Activated CD4-positive, CD25-positive, alpha-beta regulatory T cell treated with anti-CD3 and anti-CD28 coated beads, Interleukin-2, amount 50 U/mL, for 24 hours (primary cell): ENCODE results near the gene PCCA.
"Not testable (repeated sequence)": the region's sequence is repeated elsewhere in the genome, so short reads cannot be mapped to it uniquely, and the experiment has no call there.

Experiments
- ATAC-seq, 2 donors: fragments of 150-1000 bp; cut with Tn5 transposase; one replicate each; pipeline ENCODE4 v1.10.0; 2021; ENCODE audit warnings: mild to moderate bottlenecking in 1 of 2, moderate library complexity in 1 of 2

The PCCA gene

GRCh38 chr13:100262404-100262803 lies 173.5 kb downstream of the PCCA start:
- no peak for ATAC-seq

DNA sequence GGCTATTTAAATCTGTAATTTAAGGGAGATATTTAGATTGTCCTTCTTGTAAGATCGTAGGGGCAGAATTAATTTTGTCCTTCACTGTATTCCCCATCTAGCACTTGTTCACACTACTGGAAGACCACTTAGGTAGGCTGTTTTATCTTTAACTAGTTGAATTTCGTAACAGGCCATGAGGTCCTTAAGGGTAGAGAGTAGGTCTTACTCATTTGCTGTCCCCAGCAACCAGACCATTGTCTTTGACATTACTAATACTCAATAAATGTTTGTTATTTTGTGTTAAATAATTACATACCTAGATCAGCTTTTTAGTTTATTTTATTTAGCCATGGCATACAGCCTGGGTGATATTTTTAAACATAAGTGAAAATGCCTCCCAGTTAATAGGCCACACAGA lies 177.1 kb downstream of the PCCA start:
- no peak for ATAC-seq

GRCh38 chr13:100269837-100270236 lies 180.9 kb downstream of the PCCA start:
- no peak for ATAC-seq

DNA sequence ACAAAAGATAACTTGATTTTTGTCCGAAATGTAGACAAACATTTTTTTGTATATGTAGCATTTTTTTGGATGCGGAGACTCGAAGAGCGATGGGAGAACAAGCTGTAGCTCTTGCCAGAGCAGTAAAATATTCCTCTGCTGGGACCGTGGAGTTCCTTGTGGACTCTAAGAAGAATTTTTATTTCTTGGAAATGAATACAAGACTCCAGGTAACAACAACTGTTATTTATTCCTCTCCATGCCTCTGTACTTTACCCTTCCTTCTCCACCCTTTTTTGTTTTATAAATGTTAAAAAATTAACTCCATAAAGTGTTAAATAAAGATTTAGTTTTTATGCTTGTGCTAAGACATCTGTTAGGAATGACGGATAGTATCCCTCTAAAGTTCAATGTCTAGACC lies 184.2 kb downstream of the PCCA start:
- no peak for ATAC-seq

- ATAC-seq, result no peak
Observed at GRCh38 chr13:100273552-100273951, 184.7 kb downstream of the PCCA start.

DNA sequence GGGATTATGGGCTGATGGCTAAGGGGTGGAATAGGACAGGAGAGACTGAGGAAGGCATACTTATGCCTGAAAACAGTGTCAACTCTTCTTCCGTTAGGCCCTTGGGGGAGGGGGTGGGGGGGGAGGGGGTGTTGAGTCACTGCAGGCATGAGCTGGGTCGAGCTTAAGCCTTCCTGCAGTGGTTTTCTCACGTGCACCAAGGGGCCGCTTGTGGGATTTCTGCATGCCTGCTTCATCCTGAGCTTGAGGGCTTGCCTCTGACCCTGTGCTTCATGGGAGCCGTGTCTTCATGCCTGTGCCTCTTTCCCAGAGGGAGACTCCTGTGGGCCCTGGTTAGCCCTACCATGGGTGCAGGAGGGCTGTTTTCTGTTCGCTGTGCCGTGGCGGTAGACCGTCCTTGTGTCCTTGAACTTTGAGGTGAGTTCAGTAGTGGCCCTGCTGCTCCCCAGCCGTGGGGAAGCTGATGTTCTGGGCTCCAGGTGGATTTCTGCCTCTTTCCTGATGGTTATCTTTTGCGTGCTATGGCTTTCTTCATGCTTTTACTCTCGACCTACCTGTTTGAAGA lies 186.1 kb downstream of the PCCA start:
- no peak for ATAC-seq

DNA sequence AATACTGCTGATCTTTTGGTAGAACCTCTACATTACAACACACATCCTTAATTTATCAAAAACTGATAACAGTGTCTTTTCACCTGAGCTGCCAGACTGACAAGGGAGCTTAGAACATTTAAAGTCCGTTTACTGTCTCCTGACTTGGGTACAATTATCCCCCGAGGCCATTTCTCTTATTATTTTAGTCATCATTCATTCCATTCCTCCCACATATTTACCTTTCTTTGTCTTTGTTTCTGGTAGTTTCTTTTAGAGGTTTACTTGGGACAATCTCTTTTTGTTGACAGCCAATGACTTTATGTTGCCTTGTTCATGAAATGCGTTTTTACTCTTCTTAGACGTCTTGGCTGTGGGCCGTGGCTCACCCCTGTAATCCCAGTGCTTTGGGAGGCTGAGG lies 186.9 kb downstream of the PCCA start:
- ATAC-seq, result no peak

GRCh38 chr13:100280681-100281080 lies 191.8 kb downstream of the PCCA start:
- no peak for ATAC-seq

DNA sequence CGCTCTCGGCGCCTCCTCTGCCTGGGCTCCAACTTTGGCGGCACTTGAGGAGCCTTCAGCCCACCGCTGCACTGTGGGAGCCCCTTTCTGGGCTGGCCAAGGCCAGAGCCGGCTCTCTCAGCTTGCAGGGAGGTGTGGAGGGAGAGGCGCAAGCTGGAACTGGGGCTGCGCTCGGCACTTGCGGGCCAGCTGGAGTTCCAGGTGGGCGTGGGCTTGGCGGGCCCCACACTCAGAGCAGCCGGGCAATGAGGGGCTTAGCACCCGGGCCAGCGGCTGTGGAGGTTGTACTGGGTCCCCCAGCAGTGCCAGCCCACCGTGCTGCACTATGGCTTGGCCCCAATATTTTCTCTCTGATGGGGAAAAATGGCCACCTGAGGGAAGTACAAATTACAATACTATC lies 193.4 kb downstream of the PCCA start:
- not testable (repeated sequence) for ATAC-seq

DNA sequence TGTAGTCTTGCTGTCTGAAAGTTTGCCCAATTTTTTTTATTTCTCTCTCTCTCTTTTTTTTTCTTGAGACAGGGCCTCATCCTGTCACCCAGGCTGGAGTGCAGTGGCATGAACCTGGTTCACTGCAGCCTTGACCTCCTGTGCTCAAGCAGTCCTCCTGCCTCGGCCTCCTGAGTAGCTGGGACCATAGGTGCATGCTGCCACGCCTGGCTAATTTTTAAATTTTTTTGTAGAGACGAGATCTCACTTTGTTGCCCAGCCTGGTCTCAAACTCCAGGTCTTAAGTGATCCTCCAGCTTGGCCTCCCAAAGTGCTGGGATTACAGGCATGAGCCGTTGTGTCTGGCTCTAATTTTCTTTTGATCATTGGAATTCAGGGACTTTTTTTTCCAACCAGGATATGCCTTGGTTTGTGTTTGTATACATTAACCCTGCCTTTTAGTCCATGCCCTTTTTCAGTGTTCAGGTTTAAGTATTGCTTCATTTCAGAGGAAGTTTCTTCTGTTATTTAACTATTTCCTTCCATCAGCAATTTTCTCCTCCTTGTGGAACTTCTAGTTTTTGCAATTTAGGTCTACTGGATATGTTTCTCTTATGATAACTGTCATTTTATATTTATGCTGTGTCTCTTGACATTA lies 201.4 kb downstream of the PCCA start:
- no peak for ATAC-seq

- no peak for ATAC-seq
Observed at GRCh38 chr13:100291624-100292023, 202.7 kb downstream of the PCCA start.

- no peak for ATAC-seq
Observed at GRCh38 chr13:100297413-100297812, 208.5 kb downstream of the PCCA start.

- ATAC-seq, result no peak
Observed at GRCh38 chr13:100298116-100298681, 209.3 kb downstream of the PCCA start.

DNA sequence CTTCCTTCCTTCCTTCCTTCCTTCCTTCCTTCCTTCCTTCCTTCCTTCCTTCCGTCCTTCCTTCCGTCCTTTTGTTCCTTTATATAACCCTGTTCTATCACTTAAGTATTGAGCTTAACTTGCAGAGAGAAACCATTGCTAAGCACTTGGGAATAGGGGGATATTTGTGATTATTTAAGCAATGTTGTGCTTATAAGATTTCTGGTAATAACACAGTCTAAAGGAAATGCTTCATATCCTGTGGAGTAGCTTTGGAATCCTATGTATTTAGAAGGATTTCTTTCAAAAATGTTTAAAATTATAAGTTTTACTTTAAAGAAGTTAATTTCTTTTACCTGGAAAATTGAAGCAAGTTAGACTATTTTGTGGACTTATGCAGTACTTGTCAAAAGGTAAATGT lies 209.8 kb downstream of the PCCA start:
- ATAC-seq, result no peak

GRCh38 chr13:100300243-100300642 lies 211.3 kb downstream of the PCCA start:
- no peak for ATAC-seq

- ATAC-seq, result no peak
Observed at GRCh38 chr13:100300708-100301107, 211.8 kb downstream of the PCCA start.

GRCh38 chr13:100301418-100301817 lies 212.5 kb downstream of the PCCA start:
- no peak for ATAC-seq

DNA sequence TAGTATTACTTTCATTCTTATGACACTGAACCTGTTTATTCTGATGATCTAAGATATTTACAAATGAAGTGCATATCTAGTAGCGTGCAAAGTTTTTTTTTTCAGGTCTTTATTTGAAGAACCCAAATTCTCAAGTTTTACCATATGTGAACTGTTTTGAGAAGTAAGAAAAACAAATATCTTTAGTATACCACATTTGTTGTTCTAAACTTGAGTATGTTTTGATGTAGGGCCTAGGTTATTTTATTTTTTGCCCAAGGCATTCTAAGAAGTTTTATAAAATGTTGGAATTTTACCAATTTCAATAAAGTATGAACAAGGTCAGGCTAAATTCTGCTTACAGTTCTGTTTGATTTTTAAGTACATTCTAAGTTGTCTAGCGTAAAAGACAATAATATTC lies 213.5 kb downstream of the PCCA start:
- ATAC-seq, result no peak

DNA sequence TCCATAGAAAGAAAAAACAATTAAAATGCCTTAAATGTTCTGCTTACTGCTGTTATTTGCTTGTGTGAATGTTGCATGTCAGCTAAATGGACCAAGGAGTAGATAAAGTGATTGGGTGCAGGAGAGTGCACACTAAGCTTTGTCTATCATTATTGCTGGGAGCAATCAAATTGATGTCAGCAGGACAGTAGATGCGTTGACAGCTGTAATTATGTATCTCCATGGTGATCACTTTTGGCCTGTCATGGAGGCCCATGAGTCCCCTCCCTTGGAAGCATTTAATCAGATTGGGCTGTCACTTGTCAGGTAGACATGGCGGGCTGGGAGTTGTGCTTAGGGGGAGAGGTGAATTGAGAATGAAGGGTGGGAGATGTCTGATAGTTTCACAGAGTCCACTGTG lies 215.3 kb downstream of the PCCA start:
- ATAC-seq, result no peak

DNA sequence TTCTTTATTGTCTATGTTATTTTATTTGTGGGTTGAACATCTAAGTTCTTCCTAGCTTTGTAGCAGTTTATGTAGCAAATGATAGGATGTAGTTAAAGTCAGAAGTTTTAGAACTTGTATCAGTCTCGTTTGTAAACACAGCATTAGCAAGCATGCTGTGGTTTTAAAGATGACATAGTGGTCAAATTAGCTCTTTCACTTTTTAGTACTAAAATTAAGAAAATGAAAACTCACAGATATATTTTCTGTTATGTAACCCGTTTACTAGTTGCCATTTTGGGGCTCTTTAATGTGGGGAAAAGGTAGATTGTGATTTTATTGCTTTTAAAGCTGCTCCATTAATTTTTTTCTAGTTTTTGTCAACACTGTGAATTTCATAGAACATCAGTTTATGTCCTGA lies 216.5 kb downstream of the PCCA start:
- no peak for ATAC-seq

DNA sequence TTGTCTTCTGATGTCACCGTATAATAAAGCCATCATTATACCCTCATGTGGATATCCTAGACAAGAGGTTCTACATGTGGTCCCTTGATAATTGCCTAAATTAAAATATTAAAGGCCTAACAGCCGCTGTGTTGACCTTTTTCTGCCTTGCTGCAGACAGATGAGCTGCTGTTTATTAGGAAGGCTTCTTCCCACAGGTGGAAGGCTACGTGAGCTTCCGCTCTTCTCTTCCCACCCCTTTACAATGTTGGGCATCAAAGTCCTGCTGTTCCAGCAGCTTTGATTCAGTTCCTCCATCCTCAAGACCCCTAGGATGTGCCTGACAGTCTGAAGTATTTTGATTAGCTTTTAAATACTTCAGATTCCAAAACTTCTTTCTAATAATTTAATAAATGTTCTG lies 217.1 kb downstream of the PCCA start:
- no peak for ATAC-seq

DNA sequence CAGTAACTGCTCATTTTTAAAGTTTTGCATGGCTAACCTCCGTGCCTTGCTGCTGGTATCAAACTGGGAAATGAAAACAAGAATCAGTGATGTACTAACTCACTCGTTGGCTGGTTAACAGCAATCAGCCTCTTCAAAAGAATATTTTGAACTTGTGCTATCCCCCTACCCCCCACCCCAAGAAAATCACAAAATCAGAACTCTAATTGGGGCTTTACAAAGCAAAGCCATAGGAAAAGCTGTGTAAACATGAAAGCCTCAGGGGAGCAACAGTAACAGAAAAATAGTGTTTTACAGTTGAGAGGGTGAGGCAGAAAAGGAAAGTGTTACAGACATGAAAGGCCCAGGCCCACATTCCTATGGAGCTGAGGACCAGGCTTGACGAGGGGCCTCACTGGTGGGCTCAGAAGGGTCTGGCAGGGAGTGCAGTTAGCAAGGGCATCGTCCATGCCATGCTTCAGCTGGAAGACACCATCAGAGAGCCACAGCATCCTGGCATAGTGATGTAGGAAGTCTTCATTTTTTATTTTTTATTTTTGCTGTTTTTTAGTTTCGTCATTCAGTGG lies 217.6 kb downstream of the PCCA start:
- no peak for ATAC-seq

DNA sequence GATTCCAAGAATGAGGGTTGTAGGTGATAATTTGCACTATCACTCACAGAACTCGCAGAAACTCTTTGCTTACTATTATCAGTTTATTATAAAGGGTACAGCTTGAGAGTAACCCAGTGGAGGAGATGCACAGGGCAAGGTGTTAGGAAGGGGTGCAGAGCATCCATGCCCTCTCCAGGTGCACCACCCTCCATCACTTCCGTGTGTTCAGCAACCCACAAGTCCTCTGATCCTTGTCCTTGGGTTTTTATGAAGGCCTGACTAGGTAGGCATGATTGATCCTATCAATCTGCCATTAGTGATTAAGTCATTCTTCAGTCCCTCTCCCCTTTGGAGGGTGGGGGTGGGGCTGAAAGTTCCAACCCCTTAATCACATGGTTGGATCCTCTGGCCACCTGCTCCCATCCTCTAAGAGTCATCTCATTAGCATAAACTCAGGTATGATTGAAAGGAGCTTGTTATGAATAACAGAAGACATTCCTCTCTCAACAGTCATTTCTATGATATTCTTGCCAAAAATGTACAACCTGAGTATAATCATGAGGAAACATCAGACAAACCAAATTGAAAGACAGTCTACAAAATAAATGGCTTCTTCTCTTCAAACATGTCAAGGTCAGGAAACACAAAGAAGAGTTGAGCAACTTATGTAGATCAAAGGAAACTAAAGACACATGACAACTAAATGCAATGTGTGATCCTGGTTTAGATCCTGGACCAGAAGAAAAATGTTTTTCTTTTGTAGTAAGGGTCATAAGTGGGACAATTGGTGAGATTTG lies 225.4 kb downstream of the PCCA start:
- ATAC-seq, result no peak

DNA sequence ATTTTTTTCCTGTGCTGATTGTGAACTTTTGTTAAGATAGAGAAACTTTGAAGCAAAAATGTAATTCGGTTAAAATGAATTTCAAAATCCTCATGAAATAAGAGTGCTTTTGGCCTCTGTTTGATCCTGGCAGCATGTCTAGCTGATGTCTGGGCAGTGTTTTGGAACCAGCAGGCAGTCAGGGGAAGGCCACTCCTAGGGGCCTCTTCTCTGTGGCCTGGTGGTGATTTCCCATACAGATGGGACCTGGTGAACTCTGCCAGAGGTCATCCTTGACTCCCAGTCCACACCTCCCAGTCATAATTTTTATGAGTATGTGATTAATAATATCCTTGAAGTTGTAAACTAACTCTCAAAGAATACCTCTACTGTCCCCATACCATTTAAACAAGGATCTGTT lies 226.6 kb downstream of the PCCA start:
- no peak for ATAC-seq
